Measurements from ENCODE around the gene CSF1R.

The CSF1R gene

GRCh38 chr5:150125334-150125733 is 39.0 kb upstream of the CSF1R start:
- Histone ChIP-seq H3K4me3 (ENCODE audit: low read length) (no peak overlapping the region), H3K9me3 (ENCODE audit: low read length) (no peaks in the 10 kb centered on the region), H2AFZ (ENCODE audit: low read depth, low read length) (no peak overlapping the region), H3K27me3 (ENCODE audit: insufficient read depth, low read length) (no peaks in the 10 kb centered on the region), H3K36me3 (ENCODE audit: insufficient read depth, low read length) (no peaks in the 10 kb centered on the region), H3K4me1 (ENCODE audit: insufficient read depth, low read length) (no peaks in the 10 kb centered on the region)

GRCh38 chr5:150124596-150124995 is 38.2 kb upstream of the CSF1R start:
- Histone ChIP-seq H3K4me3 (ENCODE audit: low read length) (no peak overlapping the region), H3K36me3 (ENCODE audit: insufficient read depth, low read length) (no peaks in the 10 kb centered on the region), H3K27me3 (ENCODE audit: insufficient read depth, low read length) (no peaks in the 10 kb centered on the region), H2AFZ (ENCODE audit: low read depth, low read length) (no peak overlapping the region), H3K4me1 (ENCODE audit: insufficient read depth, low read length) (no peaks in the 10 kb centered on the region), H3K9me3 (ENCODE audit: low read length) (no peaks in the 10 kb centered on the region)

GRCh38 chr5:150124111-150124557 is 37.8 kb upstream of the CSF1R start:
- Histone ChIP-seq H3K27me3 (ENCODE audit: insufficient read depth, low read length) (no peaks in the 10 kb centered on the region), H2AFZ (ENCODE audit: low read depth, low read length) (no peak overlapping the region), H3K9me3 (ENCODE audit: low read length) (no peaks in the 10 kb centered on the region), H3K36me3 (ENCODE audit: insufficient read depth, low read length) (no peaks in the 10 kb centered on the region), H3K4me3 (ENCODE audit: low read length) (no peak overlapping the region), H3K4me1 (ENCODE audit: insufficient read depth, low read length) (no peaks in the 10 kb centered on the region)

GRCh38 chr5:150123542-150123941 is 37.2 kb upstream of the CSF1R start:
- no peaks in the 10 kb centered on the region for H3K9me3 ChIP-seq (ENCODE audit: low read length)
- H3K4me3 ChIP-seq (ENCODE audit: low read length), result no peak overlapping the region
- no peaks in the 10 kb centered on the region for H3K27me3 ChIP-seq (ENCODE audit: insufficient read depth, low read length)
- no peaks in the 10 kb centered on the region for H3K36me3 ChIP-seq (ENCODE audit: insufficient read depth, low read length)
- no peak overlapping the region for H2AFZ ChIP-seq (ENCODE audit: low read depth, low read length)
- H3K4me1 ChIP-seq (ENCODE audit: insufficient read depth, low read length), result no peaks in the 10 kb centered on the region

DNA sequence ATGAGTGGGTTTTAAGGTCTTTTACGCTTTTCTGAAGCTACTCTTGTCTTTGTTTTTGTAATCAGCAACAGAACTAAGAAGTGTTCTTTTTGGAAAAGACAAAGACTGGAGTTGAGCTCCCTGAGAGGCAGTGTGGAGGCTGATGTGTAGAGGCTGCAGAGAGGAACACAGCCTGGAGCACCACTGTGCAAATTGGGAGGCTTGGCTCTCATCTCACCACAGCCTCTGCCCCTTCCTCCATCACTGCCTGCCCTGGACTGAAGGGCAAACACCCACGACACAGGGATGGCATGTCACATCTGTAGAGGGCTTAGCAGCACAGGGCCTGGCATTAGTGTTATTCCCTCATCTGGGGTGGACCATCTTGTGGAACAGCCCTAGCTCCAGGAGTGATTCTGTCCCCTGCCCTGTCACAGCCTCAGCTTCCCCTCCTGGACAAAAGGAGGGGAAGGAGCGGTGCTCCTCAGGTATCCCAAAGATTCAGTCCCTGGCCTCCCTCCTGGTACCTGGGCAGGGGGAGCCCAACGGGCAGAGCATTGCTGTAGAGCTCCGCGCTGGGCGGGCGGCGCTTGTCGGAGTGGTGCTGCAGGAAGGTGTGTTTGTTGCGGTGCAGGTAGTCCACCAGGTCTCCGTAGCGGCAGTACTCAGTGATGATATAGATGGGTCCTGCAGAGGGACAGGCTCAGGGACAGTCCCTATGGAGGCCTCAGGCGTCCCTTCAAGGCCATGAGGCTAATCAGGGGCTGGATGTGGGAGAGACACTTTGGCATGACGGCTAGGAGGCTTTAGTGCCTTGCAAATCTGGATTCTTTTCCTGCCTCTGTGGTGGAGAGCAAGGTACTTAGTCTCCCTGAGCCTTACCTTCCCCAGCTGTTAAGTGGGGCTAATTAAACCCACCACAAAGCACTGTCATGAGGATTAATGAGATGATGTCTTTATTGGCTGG is 36.5 kb upstream of the CSF1R start:
- Histone ChIP-seq H3K4me3 (ENCODE audit: low read length) (no peak overlapping the region), H3K36me3 (ENCODE audit: insufficient read depth, low read length) (no peaks in the 10 kb centered on the region), H3K4me1 (ENCODE audit: insufficient read depth, low read length) (no peaks in the 10 kb centered on the region), H3K9me3 (ENCODE audit: low read length) (no peaks in the 10 kb centered on the region), H2AFZ (ENCODE audit: low read depth, low read length) (no peak overlapping the region), H3K27me3 (ENCODE audit: insufficient read depth, low read length) (no peaks in the 10 kb centered on the region)

- H3K27me3 ChIP-seq (ENCODE audit: insufficient read depth, low read length), result no peaks in the 10 kb centered on the region
- no peak overlapping the region for H3K4me3 ChIP-seq (ENCODE audit: low read length)
- H2AFZ ChIP-seq (ENCODE audit: low read depth, low read length), result no peak overlapping the region
- H3K36me3 ChIP-seq (ENCODE audit: insufficient read depth, low read length), result no peaks in the 10 kb centered on the region
- no peaks in the 10 kb centered on the region for H3K9me3 ChIP-seq (ENCODE audit: low read length)
- no peaks in the 10 kb centered on the region for H3K4me1 ChIP-seq (ENCODE audit: insufficient read depth, low read length)
These were observed 35.8 kb upstream of the CSF1R start for GRCh38 chr5:150122158-150122510.

GRCh38 chr5:150121448-150122157 is 35.2 kb upstream of the CSF1R start:
- no peaks in the 10 kb centered on the region for H3K36me3 ChIP-seq (ENCODE audit: insufficient read depth, low read length)

GRCh38 chr5:150120617-150121447 is 34.5 kb upstream of the CSF1R start:
- Histone ChIP-seq H3K36me3 (ENCODE audit: insufficient read depth, low read length) (no peaks in the 10 kb centered on the region), H3K27me3 (ENCODE audit: insufficient read depth, low read length) (no peaks in the 10 kb centered on the region), H3K4me1 (ENCODE audit: insufficient read depth, low read length) (no peaks in the 10 kb centered on the region), H3K4me3 (ENCODE audit: low read length) (no peak overlapping the region), H3K9me3 (ENCODE audit: low read length) (no peaks in the 10 kb centered on the region), H2AFZ (ENCODE audit: low read depth, low read length) (no peak overlapping the region)

More at GRCh38 chr5:150121448-150122157, 35.2 kb upstream of the CSF1R start:
- H3K9me3 ChIP-seq (ENCODE audit: low read length), result no peaks in the 10 kb centered on the region
- H3K4me1 ChIP-seq (ENCODE audit: insufficient read depth, low read length), result no peaks in the 10 kb centered on the region
- no peak overlapping the region for H3K4me3 ChIP-seq (ENCODE audit: low read length)
- H3K27me3 ChIP-seq (ENCODE audit: insufficient read depth, low read length), result no peaks in the 10 kb centered on the region
- no peak overlapping the region for H2AFZ ChIP-seq (ENCODE audit: low read depth, low read length)

DNA sequence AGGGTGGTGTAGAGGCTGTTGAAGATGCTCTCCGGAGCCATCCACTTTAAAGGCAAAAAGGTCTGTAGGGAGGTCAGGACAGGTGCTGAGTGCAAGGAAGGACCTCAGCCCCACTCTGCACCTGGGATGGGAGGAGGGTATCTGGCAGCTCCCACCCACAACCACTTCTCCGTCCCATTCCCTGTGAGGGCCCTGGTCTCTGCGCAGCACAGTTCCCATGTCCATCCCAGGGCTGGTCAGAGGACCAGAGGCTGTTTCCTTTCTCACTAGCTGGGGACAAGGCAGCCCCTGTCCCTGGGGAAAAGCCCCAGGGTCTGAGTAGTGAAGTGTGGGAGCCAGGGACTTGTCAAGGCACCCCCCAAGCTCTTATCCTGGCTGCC is 33.7 kb upstream of the CSF1R start:
- H3K36me3 ChIP-seq (ENCODE audit: insufficient read depth, low read length), result no peaks in the 10 kb centered on the region
- no peak overlapping the region for H2AFZ ChIP-seq (ENCODE audit: low read depth, low read length)
- no peaks in the 10 kb centered on the region for H3K27me3 ChIP-seq (ENCODE audit: insufficient read depth, low read length)
- H3K9me3 ChIP-seq (ENCODE audit: low read length), result no peaks in the 10 kb centered on the region
- H3K4me1 ChIP-seq (ENCODE audit: insufficient read depth, low read length), result no peaks in the 10 kb centered on the region
- no peak overlapping the region for H3K4me3 ChIP-seq (ENCODE audit: low read length)

DNA sequence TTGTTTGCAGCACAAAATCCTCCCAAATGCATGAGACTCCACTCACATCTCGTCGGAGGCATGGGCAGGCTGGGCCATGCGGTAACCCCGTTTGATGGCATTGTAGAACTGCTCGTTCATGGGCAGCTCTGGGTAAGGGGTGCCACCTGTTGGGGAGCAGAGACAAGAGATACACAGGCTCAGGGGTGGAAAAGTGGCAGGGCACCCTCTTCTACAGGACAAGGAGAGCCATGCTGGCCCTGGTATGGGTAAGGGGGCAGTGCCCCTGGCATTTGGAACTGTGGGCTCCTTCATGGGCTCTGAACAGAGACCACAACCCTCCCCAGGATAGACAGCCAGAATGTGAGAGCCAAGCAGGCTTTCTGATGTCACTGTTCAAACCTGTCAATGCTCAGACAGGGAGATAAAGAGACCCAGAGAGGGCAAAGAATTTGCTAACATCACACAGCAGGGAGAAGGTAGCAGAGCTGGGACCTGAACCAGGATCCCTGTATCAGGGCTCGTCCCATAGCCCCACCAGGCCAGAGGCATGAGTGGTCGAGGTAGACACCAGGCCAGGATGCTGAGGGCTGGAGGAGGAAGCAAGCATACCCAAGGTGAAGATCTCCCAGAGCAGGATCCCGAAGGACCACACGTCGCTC is 33.2 kb upstream of the CSF1R start:
- H3K36me3 ChIP-seq (ENCODE audit: insufficient read depth, low read length), result no peaks in the 10 kb centered on the region
- H3K9me3 ChIP-seq (ENCODE audit: low read length), result no peaks in the 10 kb centered on the region
- no peak overlapping the region for H2AFZ ChIP-seq (ENCODE audit: low read depth, low read length)
- no peak overlapping the region for H3K4me3 ChIP-seq (ENCODE audit: low read length)
- H3K4me1 ChIP-seq (ENCODE audit: insufficient read depth, low read length), result no peaks in the 10 kb centered on the region
- no peaks in the 10 kb centered on the region for H3K27me3 ChIP-seq (ENCODE audit: insufficient read depth, low read length)

GRCh38 chr5:150118561-150119229 is 32.3 kb upstream of the CSF1R start:
- no peak overlapping the region for H2AFZ ChIP-seq (ENCODE audit: low read depth, low read length)
- no peak overlapping the region for H3K4me3 ChIP-seq (ENCODE audit: low read length)
- H3K36me3 ChIP-seq (ENCODE audit: insufficient read depth, low read length), result no peaks in the 10 kb centered on the region
- no peaks in the 10 kb centered on the region for H3K4me1 ChIP-seq (ENCODE audit: insufficient read depth, low read length)
- no peaks in the 10 kb centered on the region for H3K27me3 ChIP-seq (ENCODE audit: insufficient read depth, low read length)
- H3K9me3 ChIP-seq (ENCODE audit: low read length), result no peaks in the 10 kb centered on the region

- Histone ChIP-seq H3K4me1 (ENCODE audit: insufficient read depth, low read length) (no peaks in the 10 kb centered on the region), H3K4me3 (ENCODE audit: low read length) (no peak overlapping the region), H3K9me3 (ENCODE audit: low read length) (no peaks in the 10 kb centered on the region), H2AFZ (ENCODE audit: low read depth, low read length) (no peak overlapping the region), H3K36me3 (ENCODE audit: insufficient read depth, low read length) (no peaks in the 10 kb centered on the region), H3K27me3 (ENCODE audit: insufficient read depth, low read length) (no peaks in the 10 kb centered on the region)
These were observed 31.7 kb upstream of the CSF1R start for GRCh38 chr5:150117945-150118560.

All from neuron (in vitro differentiated cells).